Central memory CD8-positive, alpha-beta T cell (primary cell): ENCODE data around the gene DNAJC17.
A peak's percentile ranks its signal among the peaks of the same experiment; 100 is the strongest.

Source experiments
- ATAC-seq: fragments of 150-1000 bp; cut with Tn5 transposase; replicated peaks from 2 replicates; pipeline ENCODE4 v1.10.0; 2022; ENCODE audit warnings: mild to moderate bottlenecking, moderate FRiP score, moderate number of reproducible peaks; ENCODE audit not compliant: poor library complexity, severe bottlenecking; ENCODE audit errors: extremely low read depth
- DNase-seq, 2 donors: peaks; one replicate each; pipeline ENCODE4 v3.0.0; 2021; ENCODE audit warnings: low spot score in 2 of 2
- H3K27ac Mint-ChIP-seq: one replicate; pipeline ENCODE4 v1.8.0; 2022; ENCODE audit warnings: low read depth, mild to moderate bottlenecking, moderate library complexity, mixed read lengths
- H3K27me3 Mint-ChIP-seq: one replicate; pipeline ENCODE4 v1.8.0; 2022; ENCODE audit warnings: mixed read lengths
- H3K36me3 Mint-ChIP-seq: one replicate; pipeline ENCODE4 v1.8.0; 2022; ENCODE audit warnings: mild to moderate bottlenecking, moderate library complexity, mixed read lengths; ENCODE audit not compliant: insufficient read depth
- H3K4me1 Mint-ChIP-seq: one replicate; pipeline ENCODE4 v1.8.0; 2022; ENCODE audit warnings: mixed read lengths
- H3K4me3 Mint-ChIP-seq: one replicate; pipeline ENCODE4 v1.8.0; 2022; ENCODE audit warnings: mild to moderate bottlenecking, moderate library complexity, mixed read lengths
- H3K9me3 Mint-ChIP-seq: one replicate; pipeline ENCODE4 v1.8.0; 2022; ENCODE audit warnings: mixed read lengths

Gene DNAJC17

GRCh38 chr15:40825661-40826422 is 18.6 kb upstream of the DNAJC17 start:
- Mint-ChIP-seq H3K9me3 (no peaks in the 10 kb centered on the region), H3K36me3 (no peaks in the 10 kb centered on the region), H3K27me3 (peaks cover 12% of the 10 kb centered on the region), H3K4me1 (no peaks in the 10 kb centered on the region), H3K4me3 (no peak overlapping the region), H3K27ac (no peak overlapping the region)
- no peak for ATAC-seq
- DNase-seq, result no peak

GRCh38 chr15:40823572-40824343 is 16.5 kb upstream of the DNAJC17 start:
- peaks cover 12% of the 10 kb centered on the region for H3K27me3 Mint-ChIP-seq
- DNase-seq, result no peak

GRCh38 chr15:40821195-40821594 is 13.9 kb upstream of the DNAJC17 start:
- Mint-ChIP-seq H3K36me3 (peaks cover 1% of the 10 kb centered on the region), H3K4me1 (no peaks in the 10 kb centered on the region), H3K4me3 (no peak overlapping the region), H3K27me3 (peaks cover 12% of the 10 kb centered on the region), H3K9me3 (no peaks in the 10 kb centered on the region), H3K27ac (no peak overlapping the region)
- no peak for DNase-seq
- ATAC-seq, result no peak

More at GRCh38 chr15:40823572-40824343, 16.5 kb upstream of the DNAJC17 start:
- H3K36me3 Mint-ChIP-seq, result peaks cover 1% of the 10 kb centered on the region
- no peaks in the 10 kb centered on the region for H3K9me3 Mint-ChIP-seq
- H3K27ac Mint-ChIP-seq, result no peak overlapping the region
- ATAC-seq, result no peak
- no peak overlapping the region for H3K4me3 Mint-ChIP-seq
- no peaks in the 10 kb centered on the region for H3K4me1 Mint-ChIP-seq

GRCh38 chr15:40819048-40819447 is 11.8 kb upstream of the DNAJC17 start:
- Mint-ChIP-seq H3K4me3 (no peak overlapping the region), H3K27me3 (peaks cover under 1% of the 10 kb centered on the region), H3K9me3 (no peaks in the 10 kb centered on the region), H3K27ac (no peak overlapping the region), H3K36me3 (peaks cover 8% of the 10 kb centered on the region), H3K4me1 (no peaks in the 10 kb centered on the region)
- no peak for DNase-seq
- ATAC-seq, result no peak

- H3K36me3 Mint-ChIP-seq, result peaks cover 17% of the 10 kb centered on the region
- ATAC-seq (no peak), DNase-seq (no peak)
- H3K9me3 Mint-ChIP-seq, result no peaks in the 10 kb centered on the region
- no peak overlapping the region for H3K27ac Mint-ChIP-seq
- H3K4me1 Mint-ChIP-seq, result no peaks in the 10 kb centered on the region
- no peak overlapping the region for H3K4me3 Mint-ChIP-seq
- no peaks in the 10 kb centered on the region for H3K27me3 Mint-ChIP-seq
These were observed 7.9 kb upstream of the DNAJC17 start for GRCh38 chr15:40815042-40815698.

GRCh38 chr15:40812721-40813425 is 5.6 kb upstream of the DNAJC17 start:
- Mint-ChIP-seq H3K4me3 (no peak overlapping the region), H3K27me3 (no peaks in the 10 kb centered on the region), H3K36me3 (peaks cover 16% of the 10 kb centered on the region), H3K27ac (no peak overlapping the region), H3K4me1 (peaks cover 6% of the 10 kb centered on the region), H3K9me3 (no peaks in the 10 kb centered on the region)
- ATAC-seq (no peak), DNase-seq (no peak)

- H3K36me3 Mint-ChIP-seq, result peaks cover 9% of the 10 kb centered on the region
- H3K4me3 Mint-ChIP-seq, result peak overlapping the region; percentile 97
These were observed 1.7 kb upstream of the DNAJC17 start for GRCh38 chr15:40808861-40809450.

GRCh38 chr15:40807888-40808461 is 702 bp upstream of the DNAJC17 start:
- Mint-ChIP-seq H3K36me3 (peaks cover 9% of the 10 kb centered on the region), H3K4me3 (peak overlapping the region; percentile 97), H3K9me3 (no peaks in the 10 kb centered on the region), H3K27ac (peak overlapping the region; percentile 81), H3K4me1 (peaks cover 19% of the 10 kb centered on the region), H3K27me3 (no peaks in the 10 kb centered on the region)
- no peak for ATAC-seq
- DNase-seq, result no peak

More at GRCh38 chr15:40808861-40809450, 1.7 kb upstream of the DNAJC17 start:
- Mint-ChIP-seq H3K4me1 (peaks cover 19% of the 10 kb centered on the region), H3K27me3 (no peaks in the 10 kb centered on the region), H3K9me3 (no peaks in the 10 kb centered on the region), H3K27ac (no peak overlapping the region)
- ATAC-seq (no peak), DNase-seq (no peak)

- H3K9me3 Mint-ChIP-seq, result no peaks in the 10 kb centered on the region
- H3K4me1 Mint-ChIP-seq, result peaks cover 24% of the 10 kb centered on the region
- peaks cover 9% of the 10 kb centered on the region for H3K36me3 Mint-ChIP-seq
- ATAC-seq (no peak), DNase-seq (no peak)
- H3K27me3 Mint-ChIP-seq, result no peaks in the 10 kb centered on the region
- H3K4me3 Mint-ChIP-seq, result peak overlapping the region; percentile 97
- H3K27ac Mint-ChIP-seq, result peak overlapping the region; percentile 90
These were observed 623 bp downstream of the DNAJC17 start for GRCh38 chr15:40806672-40807027.

GRCh38 chr15:40803688-40804087 is 3.6 kb downstream of the DNAJC17 start:
- Mint-ChIP-seq H3K4me1 (peaks cover 37% of the 10 kb centered on the region), H3K27me3 (no peaks in the 10 kb centered on the region), H3K4me3 (no peak overlapping the region), H3K9me3 (no peaks in the 10 kb centered on the region), H3K36me3 (peaks cover 15% of the 10 kb centered on the region), H3K27ac (no peak overlapping the region)
- no peak for DNase-seq
- ATAC-seq, result no peak

- no peak for ATAC-seq
- H3K36me3 Mint-ChIP-seq, result peaks cover 19% of the 10 kb centered on the region
- H3K4me3 Mint-ChIP-seq, result no peak overlapping the region
These were observed 4.2 kb downstream of the DNAJC17 start for GRCh38 chr15:40803076-40803475.

GRCh38 chr15:40799523-40799922 is 7.8 kb downstream of the DNAJC17 start:
- H3K36me3 Mint-ChIP-seq, result peaks cover 20% of the 10 kb centered on the region
- H3K27ac Mint-ChIP-seq, result no peak overlapping the region
- H3K4me1 Mint-ChIP-seq, result peaks cover 35% of the 10 kb centered on the region
- H3K4me3 Mint-ChIP-seq, result no peak overlapping the region
- no peaks in the 10 kb centered on the region for H3K27me3 Mint-ChIP-seq
- no peak for ATAC-seq
- no peaks in the 10 kb centered on the region for H3K9me3 Mint-ChIP-seq
- no peak for DNase-seq

More at GRCh38 chr15:40803076-40803475, 4.2 kb downstream of the DNAJC17 start:
- H3K9me3 Mint-ChIP-seq, result no peaks in the 10 kb centered on the region
- H3K27ac Mint-ChIP-seq, result no peak overlapping the region
- no peak for DNase-seq
- no peaks in the 10 kb centered on the region for H3K27me3 Mint-ChIP-seq
- H3K4me1 Mint-ChIP-seq, result peaks cover 39% of the 10 kb centered on the region
